K562 (cell line): ENCODE data around the gene ERMARD. TPM values are rescaled to one million over a fixed set of nuclear protein-coding genes. Genes with fewer than 3 reads are reported as not detected.

Source experiments
- ATAC-seq: fragments of 200-7000 bp; cut with Tn5 transposase; 3 replicates; pipeline ENCODE4 v1.9.1; 2020; ENCODE audit warnings: moderate library complexity
- BruUV-seq: library from RNA; stranded (reverse); fragments of 400-500 nt; replicated peaks from 2 replicates; lab custom pipeline; 2021; lab: Mats Ljungman, UMichigan
- CTCF ChIA-PET: fragments of 300-600 bp; formaldehyde crosslinking; extraction: SDS; loops from one replicate; lab custom pipeline; 2021; ENCODE audit warnings: low intra/inter-chr PET ratio; lab: Yijun Ruan, JAX
- POLR2A ChIA-PET: fragments of 300-600, 350-650 bp; sonication (Branson Sonifier 250); formaldehyde crosslinking; extraction: SDS; loops from one replicate; lab custom pipeline; 2021; ENCODE audit warnings: antibody characterized with exemption, inconsistent platforms; lab: Yijun Ruan, JAX
- DNase-seq, 4 experiments: peaks; one replicate each; pipeline versions ENCODE4 v3.0.0 to v3.0.0-alpha.2; 2011 to 2018; ENCODE audit warnings: low spot score in 3 of 4, mixed read lengths in 3 of 4; ENCODE audit errors: extremely low read depth in 1 of 4
- FAIRE-seq: peaks from 2 replicates; lab custom pipeline; 2011; peaks lifted over from hg19 to GRCh38; lab: Jason Lieb, UNC
- H2AFZ ChIP-seq: 2 replicates; pipeline ENCODE4 v1.6.0; 2011; ENCODE audit warnings: low read depth, low read length, control low read depth, inconsistent platforms
- H3K27ac ChIP-seq: fragments of 200-600 bp; 3 replicates; pipeline ENCODE4 v1.8.0; 2011; ENCODE audit warnings: low read depth, mild to moderate bottlenecking, control low read depth, inconsistent platforms, low read length, moderate library complexity, mixed read lengths; ENCODE audit errors: extremely low read depth
- H3K27me3 ChIP-seq, 2 experiments: fragments of 300-600 bp in 1 of 2; 2 replicates in 1 of 2; 3 replicates in 1 of 2; pipeline versions ENCODE4 v1.6.0 to v1.8.0; 2011; ENCODE audit warnings: inconsistent platforms in 2 of 2, low read length in 2 of 2, mild to moderate bottlenecking in 1 of 2, mixed read lengths in 1 of 2, moderate library complexity in 1 of 2; ENCODE audit not compliant: control insufficient read depth in 2 of 2, insufficient read depth in 2 of 2
- H3K36me3 ChIP-seq: fragments of 300-600 bp; 3 replicates; pipeline ENCODE4 v1.8.0; 2011; ENCODE audit warnings: mild to moderate bottlenecking, low read length, inconsistent platforms; ENCODE audit not compliant: control insufficient read depth, insufficient read depth
- H3K4me1 ChIP-seq, 2 experiments: fragments of 200-600 bp in 1 of 2; replicated peaks in 1 of 2; 2 replicates in 1 of 2; 3 replicates in 1 of 2; pipeline versions ENCODE4 v1.5.1 to v1.8.0; 2011; ENCODE audit warnings: inconsistent platforms in 2 of 2, low read length in 2 of 2, mild to moderate bottlenecking in 1 of 2, mixed read lengths in 1 of 2, moderate library complexity in 1 of 2; ENCODE audit not compliant: control insufficient read depth in 2 of 2, insufficient read depth in 2 of 2
- H3K4me2 ChIP-seq: 2 replicates; pipeline ENCODE4 v1.6.1; 2011; ENCODE audit warnings: low read length, control low read depth, inconsistent platforms, mixed read lengths; ENCODE audit not compliant: insufficient read depth
- H3K4me3 ChIP-seq: fragments of 200-600 bp; sonication (generic), shearing (Covaris generic); 2 replicates; pipeline ENCODE4 v1.5.1; 2016; ENCODE audit warnings: control low read depth, inconsistent platforms
- H3K79me2 ChIP-seq: fragments of 200-600 bp; 3 replicates; pipeline ENCODE4 v1.8.0; 2011; ENCODE audit warnings: low read length, inconsistent platforms; ENCODE audit not compliant: control insufficient read depth, insufficient read depth
- H3K9ac ChIP-seq, 2 experiments: 2 replicates each; pipeline versions ENCODE4 v1.6.0 to v1.6.1; 2011; ENCODE audit warnings: low read depth in 2 of 2, low read length in 2 of 2, control low read depth in 1 of 2, inconsistent platforms in 1 of 2, mild to moderate bottlenecking in 1 of 2, mixed read lengths in 1 of 2; ENCODE audit not compliant: insufficient read depth in 1 of 2
- H3K9me1 ChIP-seq: one replicate; pipeline ENCODE4 v1.6.0; 2011; ENCODE audit warnings: inconsistent platforms, mild to moderate bottlenecking, low read length, moderate library complexity; ENCODE audit not compliant: control insufficient read depth, insufficient read depth
- H3K9me3 ChIP-seq: replicated peaks from 2 replicates; pipeline ENCODE4 v1.5.1; 2011; ENCODE audit warnings: low read depth, low read length, inconsistent platforms; ENCODE audit not compliant: control insufficient read depth, insufficient read depth
- H4K20me1 ChIP-seq: replicated peaks from 2 replicates; pipeline ENCODE4 v1.6.1; 2011; ENCODE audit warnings: low read length, inconsistent platforms, mixed read lengths; ENCODE audit not compliant: control insufficient read depth, insufficient read depth
- ATF1 ChIP-seq, 2 experiments: fragments of 450-650 bp in 1 of 2; IDR thresholded peaks; 2 replicates each; pipeline ENCODE4 v1.6.1; 2016; ENCODE audit warnings: missing compliant biosample characterization in 1 of 2, missing genetic modification characterization in 1 of 2
- EP300 ChIP-seq: IDR thresholded peaks from 2 replicates; pipeline ENCODE4 v1.6.1; 2012; ENCODE audit warnings: low read length, improper control_type of control experiment
- ETV5 ChIP-seq: sonication (generic); formaldehyde crosslinking; IDR thresholded peaks from 2 replicates; pipeline ENCODE4 v1.4.0; 2020; ENCODE audit warnings: low read depth, mild to moderate bottlenecking, missing genetic modification reagents
- HDAC6 ChIP-seq: IDR thresholded peaks from 2 replicates; pipeline ENCODE4 v1.6.1; 2012; ENCODE audit warnings: low read depth, mild to moderate bottlenecking, control low read depth, inconsistent platforms, low read length, moderate library complexity
- HOXB6 ChIP-seq: fragments of 250-450 bp; sonication (Bioruptor Pico); IDR thresholded peaks from 2 replicates; pipeline ENCODE4 v1.5.1; 2022; ENCODE audit warnings: mild to moderate bottlenecking, borderline replicate concordance
- MYNN ChIP-seq, 2 experiments: sonication (generic); formaldehyde crosslinking in 1 of 2; IDR thresholded peaks; 2 replicates each; pipeline versions ENCODE4 v1.5.0 to v1.6.1; 2016 to 2020; ENCODE audit warnings: antibody characterized with exemption in 1 of 2, missing genetic modification reagents in 1 of 2
- OTX1 ChIP-seq: fragments of 450-650 bp; formaldehyde crosslinking; IDR thresholded peaks from 2 replicates; pipeline ENCODE4 v1.4.0; 2022; ENCODE audit warnings: mild to moderate bottlenecking
- RB1 ChIP-seq: fragments of 450-650 bp; IDR thresholded peaks from 2 replicates; pipeline ENCODE4 v1.6.1; 2017; ENCODE audit warnings: low read depth, mild to moderate bottlenecking
- RUNX1 ChIP-seq: sonication (generic); IDR thresholded peaks from 2 replicates; pipeline ENCODE4 v1.6.1; 2016; ENCODE audit warnings: antibody characterized with exemption, low read depth
- SAFB ChIP-seq: fragments of 200-400 bp; formaldehyde crosslinking; IDR thresholded peaks from 2 replicates; pipeline ENCODE4 v1.6.1; 2017; ENCODE audit warnings: low read depth, low read length, borderline replicate concordance
- SAP30 ChIP-seq: fragments of 200-600 bp; sonication (generic); IDR thresholded peaks from 2 replicates; pipeline ENCODE4 v1.6.1; 2012; ENCODE audit warnings: borderline replicate concordance, low read depth, mild to moderate bottlenecking, moderate library complexity, low read length, control low read depth, inconsistent platforms; ENCODE audit not compliant: insufficient read depth, poor library complexity, severe bottlenecking
- SIN3A ChIP-seq, 2 experiments: fragments of 150-350 bp in 1 of 2; IDR thresholded peaks; 2 replicates each; pipeline ENCODE4 v1.6.1; 2011 to 2016; ENCODE audit warnings: borderline replicate concordance in 2 of 2, low read depth in 2 of 2, low read length in 2 of 2, mild to moderate bottlenecking in 2 of 2, moderate library complexity in 2 of 2; ENCODE audit not compliant: control insufficient read depth in 1 of 2
- SMARCA4 ChIP-seq: fragments of 450-650 bp; IDR thresholded peaks from 2 replicates; pipeline ENCODE4 v1.6.1; 2016
- SPI1 ChIP-seq: IDR thresholded peaks from 2 replicates; pipeline ENCODE4 v1.6.1; 2011; ENCODE audit warnings: low read depth, low read length, control low read depth, borderline replicate concordance
- TCF7L2 ChIP-seq: fragments of 150-350 bp; IDR thresholded peaks from 2 replicates; pipeline ENCODE4 v1.6.1; 2016; ENCODE audit warnings: low read depth, mild to moderate bottlenecking, low read length, moderate library complexity
- YY1 ChIP-seq, 3 experiments: IDR thresholded peaks; 2 replicates each; pipeline ENCODE4 v1.6.1; 2011; ENCODE audit warnings: low read length in 2 of 3, mild to moderate bottlenecking in 2 of 3, moderate library complexity in 2 of 3, borderline replicate concordance in 1 of 3, control low read depth in 1 of 3, low read depth in 1 of 3; ENCODE audit not compliant: insufficient read depth in 3 of 3, insufficient replicate concordance in 2 of 3, control insufficient read depth in 1 of 3, insufficient read length in 1 of 3; ENCODE audit errors: extremely low read depth in 1 of 3
- ZNF639 ChIP-seq, 2 experiments: fragments of 200-800 bp in 1 of 2; sonication (Bioruptor generic) in 1 of 2; sonication (generic) in 1 of 2; formaldehyde crosslinking in 1 of 2; IDR thresholded peaks in 1 of 2; conservative IDR thresholded peaks in 1 of 2; 2 replicates each; pipeline versions ENCODE4 v1.5.0 to v1.6.1; 2016 to 2020; ENCODE audit warnings: missing compliant biosample characterization in 1 of 2, missing genetic modification characterization in 1 of 2, missing genetic modification reagents in 1 of 2
- ZNF766 ChIP-seq: fragments of 200-800 bp; sonication (Bioruptor generic); conservative IDR thresholded peaks from 2 replicates; pipeline ENCODE4 v1.6.1; 2016; ENCODE audit warnings: missing genetic modification characterization, missing compliant biosample characterization
- WGBS: fragments of 100-300 bp; shearing (Covaris generic); methylation state at CpG from one replicate; pipeline ENCODE4 v1.1.6; 2016; ENCODE audit warnings: low coverage, mixed read lengths; ENCODE audit not compliant: insufficient coverage; ENCODE audit errors: missing lambda C conversion rate; 5-methylcytosine and 5-hydroxymethylcytosine counted together
- in situ Hi-C: fragments of 300-500 bp; cut with MboI; formaldehyde crosslinking; loops from 4 replicates; pipeline ENCODE4 v1.15.0; 2018; ENCODE audit warnings: inconsistent platforms, mixed read lengths
- intact Hi-C: fragments of 100-400 bp; cut with micrococcal nuclease; formaldehyde crosslinking; loops from 2 replicates; pipeline ENCODE4 v1.14.2; 2022
- polyA plus RNA-seq, 8 experiments: library from polyadenylated mRNA; depleted of rRNA in 4 of 8; stranded (reverse) in 5 of 8; unstranded in 3 of 8; fragments of >200 nt; fragmentation: Nextera tagmentation in 2 of 8; fragmentation: Illumina TruSeq in 1 of 8; extraction: Ambion mirVana in 2 of 8; extraction: Trizol in 1 of 8; gene quantifications; 2 replicates each; pipeline versions ENCODE4 v1.2.1 to v1.2.3, GENCODE V29; 2011 to 2014; ENCODE audit warnings: inconsistent platforms in 1 of 8, missing spikeins in 1 of 8
- total RNA-seq, 7 experiments: library from RNA; depleted of rRNA in 6 of 7; stranded (reverse); fragments of >200 nt in 6 of 7; fragmentation: Illumina TruSeq in 2 of 7; extraction: Trizol in 2 of 7; gene quantifications; 2 replicates each; pipeline versions ENCODE4 v1.2.1 to v1.2.3, GENCODE V29; 2011 to 2021; ENCODE audit warnings: low replicate concordance in 1 of 7

ERMARD gene
- total and polyA plus RNA-seq, 9 of the 15 experiments (the other 6 are each of a cell fraction or from before 2014, with no cell fraction given), result 14.5 to 68.6 (median 27.7) TPM

DNA sequence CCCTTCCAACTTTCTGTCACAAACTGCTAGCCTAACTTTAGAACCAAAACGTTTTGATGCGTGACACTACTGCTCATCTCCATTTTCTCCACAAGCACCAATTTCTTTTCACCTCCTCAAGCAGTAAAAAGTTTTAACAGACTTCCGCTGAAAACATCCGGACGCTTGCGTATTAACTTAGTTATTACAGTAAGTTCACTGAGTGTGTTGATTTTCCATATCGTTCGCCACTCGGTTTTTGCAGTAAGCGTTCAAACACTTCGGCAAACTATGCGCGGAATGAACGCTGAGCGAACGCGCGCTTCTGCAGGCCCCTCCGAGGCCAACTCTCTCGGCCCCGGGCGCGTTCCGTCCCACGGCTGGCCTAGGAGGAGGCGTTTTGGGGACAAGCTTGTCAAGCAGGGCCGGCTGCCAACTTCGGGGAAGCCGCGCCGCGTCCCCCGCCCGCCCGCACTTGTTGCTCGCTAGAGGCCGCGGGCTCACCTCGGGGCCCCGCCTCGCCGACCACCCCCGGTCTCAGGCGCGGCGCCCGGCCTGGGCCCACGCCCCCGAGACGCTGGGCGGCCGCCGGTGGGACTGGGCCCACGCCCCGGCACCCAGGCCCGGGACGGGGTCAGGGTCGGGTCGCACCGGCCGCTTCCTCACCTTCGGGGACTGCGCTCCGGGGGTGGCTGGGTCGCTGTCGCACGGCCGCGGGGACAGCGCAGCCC is 28.1 kb upstream of the ERMARD start:
- peak; percentile 79 to 86 (median 84) for DNase-seq
- peak overlapping the region; percentile 79 to 96 for H3K9ac ChIP-seq
- WGBS, result under 1% methylated on average over 53 of the region's 70 CpGs
- peaks cover 13% of the 10 kb centered on the region for H3K36me3 ChIP-seq
- ChIA-PET CTCF (interaction anchor here (1.0 kb wide), 1 partner anchor 28 kb away, joined by 4 read pairs; the partner anchor contains the start of genes DYNLT2 and ERMARD), POLR2A (interaction anchor here (0.6 to 7.0 kb wide), 8 partner anchors 8 to 409 kb away, joined by 3 to 46 read pairs (median 6); partner anchors contain the start of genes C6orf120, DYNLT2, ERMARD and WDR27)
- H3K9me3 ChIP-seq, result no peaks in the 10 kb centered on the region
- no TSS peak for BruUV-seq
- H4K20me1 ChIP-seq, result peaks cover 6% of the 10 kb centered on the region
- in situ Hi-C loops (no loop called here), intact Hi-C loops (no loop called here)
- peak overlapping the region; percentile 72 for H3K27ac ChIP-seq
- peaks cover 47% of the 10 kb centered on the region for H3K79me2 ChIP-seq
- peak overlapping the region; percentile 63 for H3K4me3 ChIP-seq
- H3K9me1 ChIP-seq, result no peaks in the 10 kb centered on the region
- H3K4me1 ChIP-seq, result peaks cover 25 to 31% of the 10 kb centered on the region in 2 experiments
- FAIRE-seq, result peak; percentile 26
- H2AFZ ChIP-seq, result peak overlapping the region; percentile 66
- H3K4me2 ChIP-seq, result peak overlapping the region; percentile 93
- ATAC-seq, result peak; percentile 70
- H3K27me3 ChIP-seq, result no peaks in the 10 kb centered on the region
- TF ChIP-seq EP300, result 0 out of 2 replicates have a peak, but pooled peaks have one; percentile 3
- TF ChIP-seq ATF1 (CRISPR knock-in tag; IDR thresholded peaks at IDR 0.05), result no peak
- peak; percentile 34; the same call in 1 of the 2 replicates for TF ChIP-seq ATF1 (tag; IDR thresholded peaks at IDR 0.05)
- TF ChIP-seq SAP30, result peak; percentile 63
- TF ChIP-seq ZNF766 (CRISPR knock-in tag), result 0 out of 2 replicates have a peak, but pooled peaks have one; percentile 4
- TF ChIP-seq TCF7L2, result no peak
- TF ChIP-seq YY1 (IDR thresholded peaks at IDR 0.05; ENCODE audit: borderline replicate concordance in 1 of 3, control insufficient read depth in 1 of 3, extremely low read depth in 1 of 3, insufficient read depth in 3 of 3, insufficient read length in 1 of 3, insufficient replicate concordance in 2 of 3, low read depth in 1 of 3, low read length in 2 of 3), result peak in 1 of 3 experiments; percentile 63
- peak; percentile 8 to 63; a peak in 2 of 4 replicates for TF ChIP-seq SIN3A (IDR thresholded peaks at IDR 0.05; ENCODE audit: borderline replicate concordance in 2 of 2, control insufficient read depth in 1 of 2, low read depth in 2 of 2, low read length in 2 of 2)
- TF ChIP-seq HOXB6 (CRISPR knock-in tag), result no peak
- peak; percentile 54; the same call in 1 of the 2 replicates for TF ChIP-seq SAFB
- TF ChIP-seq HDAC6, result 0 out of 2 replicates have a peak, but pooled peaks have one; percentile 82
- TF ChIP-seq SPI1, result no peak
- TF ChIP-seq MYNN (IDR thresholded peaks at IDR 0.05), result no peak
- TF ChIP-seq MYNN (CRISPR knock-in tag; IDR thresholded peaks at IDR 0.05), result no peak
- TF ChIP-seq RUNX1, result no peak
- 0 out of 2 replicates have a peak, but pooled peaks have one; percentile 44 for TF ChIP-seq OTX1 (CRISPR knock-in tag)
- TF ChIP-seq RB1, result peak; percentile 78
- peak in 1 of 2 experiments; percentile 82; a peak in 2 of 4 replicates for TF ChIP-seq ZNF639 (CRISPR knock-in tag; conservative IDR thresholded peaks at IDR 0.05 in 1 of 2, IDR thresholded peaks at IDR 0.05 in 1 of 2)
- 0 out of 2 replicates have a peak, but pooled peaks have one; percentile 15 for TF ChIP-seq SMARCA4
- TF ChIP-seq ETV5 (CRISPR knock-in tag), result peak; percentile 57; the same call in 1 of the 2 replicates
